CD4-positive, CD25-positive, alpha-beta regulatory T cell (primary cell): Measurements from ENCODE around the gene AGAP1. TPM values are rescaled to one million over a fixed set of nuclear protein-coding genes. Genes with fewer than 3 reads are reported as not detected.

Experiments used
- ATAC-seq, 2 donors: fragments of 150-1000 bp; cut with Tn5 transposase; one replicate each; pipeline ENCODE4 v1.10.0; 2021; ENCODE audit warnings: low read depth in 2 of 2, moderate number of reproducible peaks in 2 of 2, moderate library complexity in 1 of 2
- DNase-seq, 3 donors: peaks; one replicate each; pipeline versions ENCODE4 v3.0.0 to v3.0.0-alpha.2; 2012 to 2022; ENCODE audit warnings: mixed read lengths in 1 of 3
- H3K27ac ChIP-seq: one replicate; pipeline ENCODE4 v1.7.0; 2013; ENCODE audit warnings: mild to moderate bottlenecking, low read length; ENCODE audit not compliant: insufficient read depth, poor library complexity, severe bottlenecking
- H3K27me3 ChIP-seq: one replicate; pipeline ENCODE4 v1.7.0; 2013; ENCODE audit warnings: low read length; ENCODE audit not compliant: control insufficient read depth, insufficient read depth
- H3K36me3 ChIP-seq: one replicate; pipeline ENCODE4 v1.7.0; 2013; ENCODE audit warnings: mild to moderate bottlenecking, low read length, moderate library complexity; ENCODE audit not compliant: control insufficient read depth, insufficient read depth
- H3K4me1 ChIP-seq: 2 replicates; pipeline ENCODE4 v1.7.0; 2013; ENCODE audit warnings: mild to moderate bottlenecking, low read length; ENCODE audit not compliant: insufficient read depth, control insufficient read depth, poor library complexity, severe bottlenecking
- H3K4me3 ChIP-seq: one replicate; pipeline ENCODE4 v1.7.0; 2013; ENCODE audit warnings: low read depth, mild to moderate bottlenecking, low read length, moderate library complexity
- H3K9me3 ChIP-seq, 2 experiments: 1 replicate in 1 of 2; 2 replicates in 1 of 2; pipeline ENCODE4 v1.7.0; 2013; ENCODE audit warnings: low read length in 2 of 2, mild to moderate bottlenecking in 1 of 2, moderate library complexity in 1 of 2; ENCODE audit not compliant: control insufficient read depth in 2 of 2
- H3K27ac Mint-ChIP-seq, 3 donors: one replicate each; pipeline ENCODE4 v1.8.0; 2020 to 2022; ENCODE audit warnings: mild to moderate bottlenecking in 3 of 3, mixed read lengths in 3 of 3, moderate library complexity in 2 of 3
- H3K27me3 Mint-ChIP-seq: one replicate; pipeline ENCODE4 v1.8.0; 2022; ENCODE audit warnings: mild to moderate bottlenecking, mixed read lengths
- H3K36me3 Mint-ChIP-seq: one replicate; pipeline ENCODE4 v1.8.0; 2020; ENCODE audit warnings: mixed read lengths
- H3K4me1 Mint-ChIP-seq, 4 donors: one replicate each; pipeline ENCODE4 v1.8.0; 2020 to 2022; ENCODE audit warnings: mixed read lengths in 4 of 4, mild to moderate bottlenecking in 1 of 4
- H3K4me3 Mint-ChIP-seq, 4 donors: one replicate each; pipeline ENCODE4 v1.8.0; 2020 to 2022; ENCODE audit warnings: mild to moderate bottlenecking in 4 of 4, mixed read lengths in 4 of 4, moderate library complexity in 3 of 4
- H3K9me3 Mint-ChIP-seq, 7 donors: one replicate each; pipeline ENCODE4 v1.8.0; 2020 to 2022; ENCODE audit warnings: mixed read lengths in 7 of 7, mild to moderate bottlenecking in 3 of 7, moderate library complexity in 2 of 7
- polyA plus RNA-seq, 4 donors: library from polyadenylated mRNA; unstranded; fragments of 300-500 nt; fragmentation: Illumina TruSeq; gene quantifications; one replicate each; pipeline ENCODE4 v1.2.3, GENCODE V29; 2021
- total RNA-seq: library from RNA; stranded (reverse); gene quantifications from one replicate; pipeline ENCODE4 v1.2.3, GENCODE V29; 2022

Gene AGAP1
- total and polyA plus RNA-seq, 5 donors from 2014 or later = 0.99 TPM; not detected in 4

DNA sequence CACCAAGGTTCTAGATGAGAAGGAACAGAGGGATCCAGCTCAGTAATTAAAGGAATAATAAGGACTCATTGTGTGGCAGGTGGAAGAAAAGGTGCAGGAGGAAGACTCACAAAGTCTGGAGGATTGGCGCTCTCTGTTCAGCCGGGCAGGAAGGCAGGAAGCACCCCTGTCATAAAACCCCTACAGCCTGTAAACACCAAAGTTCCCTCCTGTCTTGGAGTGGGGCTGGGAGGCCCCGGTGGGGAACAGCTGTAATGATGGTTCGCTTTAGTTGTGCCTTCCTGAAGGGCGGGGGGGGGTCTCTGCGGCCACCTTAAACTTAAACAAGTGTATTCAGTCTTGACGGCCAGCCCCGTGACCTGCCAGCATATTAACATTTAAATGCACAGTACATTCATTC, 590.1 kb downstream of the AGAP1 start:
- DNase-seq = no peak
- no peaks in the 10 kb centered on the region for H3K36me3 Mint-ChIP-seq
- H3K4me1 Mint-ChIP-seq = no peaks in the 10 kb centered on the region
- H3K4me3 Mint-ChIP-seq = no peak overlapping the region
- H3K9me3 ChIP-seq = no peaks in the 10 kb centered on the region
- H3K27me3 Mint-ChIP-seq = no peaks in the 10 kb centered on the region
- H3K27me3 ChIP-seq = no peaks in the 10 kb centered on the region
- H3K27ac Mint-ChIP-seq = no peak overlapping the region
- ATAC-seq = no peak
- H3K9me3 Mint-ChIP-seq = no peaks in the 10 kb centered on the region
- no peaks in the 10 kb centered on the region for H3K36me3 ChIP-seq
- no peak overlapping the region for H3K27ac ChIP-seq
- H3K4me1 ChIP-seq = no peaks in the 10 kb centered on the region
- H3K4me3 ChIP-seq = no peak overlapping the region

DNA sequence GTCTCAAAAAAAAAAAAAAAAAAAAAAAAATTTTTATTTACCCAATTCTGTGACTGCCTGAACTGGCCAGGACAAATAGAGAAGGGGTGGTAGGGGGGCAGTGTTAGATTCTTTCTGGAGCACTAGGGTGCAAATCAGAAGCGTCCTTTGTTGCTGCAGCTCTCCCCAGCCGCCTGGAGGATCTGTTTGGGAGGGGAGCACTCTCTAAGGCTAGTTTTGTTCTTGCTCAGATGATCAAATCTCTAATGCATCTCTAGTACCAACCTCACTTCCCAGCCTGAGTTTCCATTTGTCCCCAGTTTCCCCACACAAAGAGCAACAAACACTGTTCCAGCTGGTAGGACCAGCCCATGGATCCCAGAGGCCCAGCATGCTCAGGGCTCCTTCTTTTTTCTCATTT, 591.4 kb downstream of the AGAP1 start:
- H3K27ac Mint-ChIP-seq = no peak overlapping the region
- Histone ChIP-seq H3K4me3 (no peak overlapping the region), H3K36me3 (no peaks in the 10 kb centered on the region), H3K27ac (no peak overlapping the region), H3K27me3 (no peaks in the 10 kb centered on the region), H3K9me3 (no peaks in the 10 kb centered on the region), H3K4me1 (no peaks in the 10 kb centered on the region)
- no peaks in the 10 kb centered on the region for H3K4me1 Mint-ChIP-seq
- peaks cover 3% of the 10 kb centered on the region for H3K27me3 Mint-ChIP-seq
- ATAC-seq (no peak), DNase-seq (no peak)
- no peaks in the 10 kb centered on the region for H3K36me3 Mint-ChIP-seq
- no peaks in the 10 kb centered on the region for H3K9me3 Mint-ChIP-seq
- H3K4me3 Mint-ChIP-seq = no peak overlapping the region

DNA sequence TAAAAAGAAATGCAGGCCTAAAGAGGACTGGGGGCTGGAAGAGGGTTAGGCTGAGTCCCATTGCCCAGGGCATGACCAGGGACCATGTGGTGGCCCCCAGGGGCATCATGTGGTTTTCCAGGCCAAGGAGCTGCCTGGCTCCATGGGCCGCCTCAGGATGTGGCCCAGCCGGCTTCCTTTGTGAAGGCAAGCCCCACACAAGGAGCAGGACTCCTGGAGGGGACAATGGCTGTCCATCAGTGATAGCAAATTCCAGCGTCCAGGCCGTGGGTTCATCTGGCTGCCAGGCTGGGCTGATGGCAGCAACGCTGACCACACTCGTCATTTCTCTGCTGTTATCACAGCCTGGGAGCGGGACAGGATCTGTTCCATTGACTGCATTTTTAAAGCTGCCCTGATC, 591.8 kb downstream of the AGAP1 start:
- no peaks in the 10 kb centered on the region for H3K27me3 ChIP-seq
- peaks cover 5% of the 10 kb centered on the region for H3K27me3 Mint-ChIP-seq
- no peak overlapping the region for H3K4me3 ChIP-seq
- H3K9me3 Mint-ChIP-seq = no peaks in the 10 kb centered on the region
- H3K27ac ChIP-seq = no peak overlapping the region
- H3K27ac Mint-ChIP-seq = no peak overlapping the region
- DNase-seq (no peak), ATAC-seq (no peak)
- H3K4me1 Mint-ChIP-seq = no peaks in the 10 kb centered on the region
- H3K4me3 Mint-ChIP-seq = no peak overlapping the region
- no peaks in the 10 kb centered on the region for H3K9me3 ChIP-seq
- H3K36me3 ChIP-seq = no peaks in the 10 kb centered on the region
- H3K4me1 ChIP-seq = no peaks in the 10 kb centered on the region
- no peaks in the 10 kb centered on the region for H3K36me3 Mint-ChIP-seq

DNA sequence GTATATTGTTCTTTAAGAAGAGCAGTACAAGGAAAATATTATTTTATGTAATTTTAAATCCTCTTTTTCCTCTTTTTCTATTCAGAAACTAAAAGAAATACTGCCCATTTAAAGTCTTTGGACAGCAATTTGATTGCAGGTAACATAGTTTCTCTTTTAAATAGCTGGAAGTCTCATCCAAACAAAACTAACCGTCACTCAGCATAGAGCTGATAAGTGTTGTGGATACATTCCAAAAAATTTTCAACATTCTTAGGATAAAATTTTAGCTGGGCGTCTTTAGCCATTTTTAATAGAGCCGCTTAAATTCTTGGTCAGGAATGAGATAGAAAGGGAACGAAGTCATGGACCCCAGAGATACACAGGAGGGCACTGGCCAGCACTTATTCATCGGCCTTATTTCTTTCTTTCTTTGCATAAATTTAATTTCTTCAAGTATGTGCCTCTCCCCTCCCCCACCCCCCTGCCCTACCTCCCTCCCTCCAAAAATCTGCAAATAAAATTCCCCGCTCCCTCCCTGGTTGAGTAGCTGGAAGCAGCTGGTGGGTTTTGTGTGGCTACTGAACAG, 592.6 kb downstream of the AGAP1 start:
- Histone ChIP-seq H3K9me3 (no peaks in the 10 kb centered on the region), H3K4me1 (no peaks in the 10 kb centered on the region), H3K4me3 (no peak overlapping the region), H3K36me3 (no peaks in the 10 kb centered on the region), H3K27me3 (no peaks in the 10 kb centered on the region), H3K27ac (no peak overlapping the region)
- no peaks in the 10 kb centered on the region for H3K4me1 Mint-ChIP-seq
- H3K9me3 Mint-ChIP-seq = no peaks in the 10 kb centered on the region
- DNase-seq (no peak), ATAC-seq (no peak)
- no peak overlapping the region for H3K27ac Mint-ChIP-seq
- no peak overlapping the region for H3K4me3 Mint-ChIP-seq
- H3K27me3 Mint-ChIP-seq = peaks cover 5% of the 10 kb centered on the region
- H3K36me3 Mint-ChIP-seq = no peaks in the 10 kb centered on the region

DNA sequence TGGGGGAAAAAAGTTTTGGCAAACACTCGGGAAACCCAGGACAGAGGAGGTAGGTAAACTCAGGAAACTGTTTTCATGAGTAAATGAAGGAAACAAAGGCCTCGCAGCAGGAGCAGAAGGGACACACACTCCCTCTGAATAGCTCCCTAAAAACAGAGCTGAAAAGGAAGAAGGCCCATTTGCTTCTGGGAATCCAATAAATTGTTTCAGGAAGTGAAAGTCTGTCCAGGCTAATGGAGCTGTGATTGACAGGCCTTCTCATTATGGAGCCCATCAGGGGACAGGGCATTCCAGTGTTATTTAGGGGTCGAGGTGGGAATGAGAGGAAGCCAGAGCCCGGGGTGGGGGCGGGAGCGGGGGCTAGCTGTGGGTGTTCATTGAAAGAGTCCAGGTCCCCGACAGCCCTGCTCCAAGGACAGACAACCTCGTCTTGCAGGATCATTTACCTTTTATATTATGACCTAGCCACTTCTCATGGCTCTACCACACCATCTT, 593.2 kb downstream of the AGAP1 start:
- Histone ChIP-seq H3K36me3 (no peaks in the 10 kb centered on the region), H3K4me3 (no peak overlapping the region), H3K4me1 (no peaks in the 10 kb centered on the region), H3K27me3 (no peaks in the 10 kb centered on the region), H3K9me3 (no peaks in the 10 kb centered on the region), H3K27ac (no peak overlapping the region)
- Mint-ChIP-seq H3K4me1 (no peaks in the 10 kb centered on the region), H3K27ac (no peak overlapping the region), H3K36me3 (no peaks in the 10 kb centered on the region), H3K27me3 (peaks cover 5% of the 10 kb centered on the region), H3K4me3 (no peak overlapping the region), H3K9me3 (peaks cover 0 to 1% (median 0%) of the 10 kb centered on the region in 7 donors)
- DNase-seq = no peak
- no peak for ATAC-seq

DNA sequence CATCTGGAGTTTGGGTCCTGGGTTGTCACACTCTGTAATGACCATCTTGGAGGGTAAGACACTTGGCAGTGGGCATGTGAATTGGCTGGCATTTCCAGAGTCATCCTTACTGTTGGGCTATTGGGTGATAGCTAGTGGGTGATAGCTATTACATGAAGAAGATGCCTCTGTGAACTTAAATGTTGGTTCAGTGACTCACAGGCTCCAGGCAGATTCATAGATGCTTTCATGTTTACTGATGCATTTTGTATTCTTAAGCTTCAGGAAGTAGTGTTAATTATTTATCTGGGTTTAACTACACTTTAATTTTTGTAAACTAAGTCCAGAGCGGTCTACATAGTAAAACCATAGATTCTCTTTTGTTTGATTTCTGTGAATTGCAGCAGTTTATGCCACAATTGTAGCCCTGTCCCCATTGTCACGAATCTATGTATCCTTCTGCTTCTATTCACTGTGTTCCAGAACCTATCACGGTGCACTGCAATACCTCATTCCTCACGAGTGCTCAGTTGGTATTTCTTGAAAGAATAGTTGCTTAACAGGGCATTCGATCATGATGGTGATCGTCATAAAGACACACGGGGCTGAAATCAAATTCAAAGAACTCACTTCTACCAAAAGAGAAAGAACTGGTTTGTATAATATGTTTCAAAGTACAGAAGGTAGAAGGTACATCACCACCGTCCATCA, 594.7 kb downstream of the AGAP1 start:
- peaks cover 0 to 2% (median 0%) of the 10 kb centered on the region in 7 donors for H3K9me3 Mint-ChIP-seq
- H3K4me1 Mint-ChIP-seq = no peaks in the 10 kb centered on the region
- no peak overlapping the region for H3K4me3 ChIP-seq
- H3K4me3 Mint-ChIP-seq = no peak overlapping the region
- no peak overlapping the region for H3K27ac ChIP-seq
- H3K4me1 ChIP-seq = no peaks in the 10 kb centered on the region
- H3K36me3 ChIP-seq = no peaks in the 10 kb centered on the region
- H3K27me3 Mint-ChIP-seq = peaks cover 5% of the 10 kb centered on the region
- no peak for ATAC-seq
- DNase-seq = no peak
- no peaks in the 10 kb centered on the region for H3K36me3 Mint-ChIP-seq
- no peak overlapping the region for H3K27ac Mint-ChIP-seq
- H3K9me3 ChIP-seq = no peaks in the 10 kb centered on the region
- no peaks in the 10 kb centered on the region for H3K27me3 ChIP-seq

DNA sequence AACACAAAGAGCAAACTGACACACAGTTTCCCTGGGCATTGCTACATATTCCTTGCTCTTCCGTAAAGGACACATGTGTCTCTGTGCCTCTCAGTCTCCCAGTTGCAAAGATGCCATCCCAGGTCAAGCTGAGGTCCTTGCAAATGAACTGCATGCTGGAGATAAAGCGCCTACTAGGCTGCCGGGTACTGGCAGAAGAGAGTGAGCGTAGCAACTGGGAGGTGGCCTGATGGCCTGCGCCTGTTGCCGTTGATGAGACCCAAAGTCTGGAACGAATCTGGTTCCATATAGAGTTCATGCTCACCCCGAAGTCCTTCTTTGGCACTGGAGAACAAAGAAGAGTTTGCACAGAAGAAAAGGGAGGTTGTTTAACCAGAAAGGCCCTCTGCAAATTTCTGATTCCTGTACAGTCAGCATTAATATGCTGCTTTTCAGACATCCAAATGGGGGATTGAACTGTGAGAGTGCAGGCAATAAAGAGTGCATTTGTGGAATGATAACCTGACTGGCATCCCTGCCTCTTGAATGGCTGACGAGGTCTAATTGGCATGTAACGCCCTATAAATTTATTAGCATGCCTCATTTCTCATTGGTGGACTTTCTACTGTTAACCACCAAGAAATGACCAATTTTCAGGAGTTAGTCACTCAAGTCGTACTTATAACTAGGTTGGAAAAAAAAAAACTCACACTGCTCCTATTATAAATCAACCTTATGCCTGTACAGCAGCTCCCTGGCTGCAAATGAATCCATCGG, 595.6 kb downstream of the AGAP1 start:
- no peaks in the 10 kb centered on the region for H3K4me1 Mint-ChIP-seq
- no peaks in the 10 kb centered on the region for H3K9me3 ChIP-seq
- no peak overlapping the region for H3K4me3 ChIP-seq
- H3K9me3 Mint-ChIP-seq = peaks cover 0 to 2% (median 0%) of the 10 kb centered on the region in 7 donors
- H3K27me3 Mint-ChIP-seq = peaks cover 5% of the 10 kb centered on the region
- ATAC-seq (no peak), DNase-seq (no peak)
- no peaks in the 10 kb centered on the region for H3K36me3 ChIP-seq
- H3K27me3 ChIP-seq = no peaks in the 10 kb centered on the region
- no peak overlapping the region for H3K4me3 Mint-ChIP-seq
- no peak overlapping the region for H3K27ac Mint-ChIP-seq
- H3K4me1 ChIP-seq = no peaks in the 10 kb centered on the region
- H3K36me3 Mint-ChIP-seq = no peaks in the 10 kb centered on the region
- H3K27ac ChIP-seq = no peak overlapping the region
